ENCODE results near the gene SSX5.
"Not testable (repeated sequence)": the region's sequence is repeated elsewhere in the genome, so short reads cannot be mapped to it uniquely, and the experiment has no call there.

Gene SSX5

GRCh38 chrX:48179691-48180090 is 16.9 kb downstream of the SSX5 start:
- TF ChIP-seq, protein P1, sequence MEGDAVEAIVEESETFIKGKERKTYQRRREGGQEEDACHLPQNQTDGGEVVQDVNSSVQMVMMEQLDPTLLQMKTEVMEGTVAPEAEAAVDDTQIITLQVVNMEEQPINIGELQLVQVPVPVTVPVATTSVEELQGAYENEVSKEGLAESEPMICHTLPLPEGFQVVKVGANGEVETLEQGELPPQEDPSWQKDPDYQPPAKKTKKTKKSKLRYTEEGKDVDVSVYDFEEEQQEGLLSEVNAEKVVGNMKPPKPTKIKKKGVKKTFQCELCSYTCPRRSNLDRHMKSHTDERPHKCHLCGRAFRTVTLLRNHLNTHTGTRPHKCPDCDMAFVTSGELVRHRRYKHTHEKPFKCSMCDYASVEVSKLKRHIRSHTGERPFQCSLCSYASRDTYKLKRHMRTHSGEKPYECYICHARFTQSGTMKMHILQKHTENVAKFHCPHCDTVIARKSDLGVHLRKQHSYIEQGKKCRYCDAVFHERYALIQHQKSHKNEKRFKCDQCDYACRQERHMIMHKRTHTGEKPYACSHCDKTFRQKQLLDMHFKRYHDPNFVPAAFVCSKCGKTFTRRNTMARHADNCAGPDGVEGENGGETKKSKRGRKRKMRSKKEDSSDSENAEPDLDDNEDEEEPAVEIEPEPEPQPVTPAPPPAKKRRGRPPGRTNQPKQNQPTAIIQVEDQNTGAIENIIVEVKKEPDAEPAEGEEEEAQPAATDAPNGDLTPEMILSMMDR (IDR thresholded peaks at IDR 0.05; ENCODE audit: low read depth, low read length), result no peak
- TF ChIP-seq EZH2phosphoT487 (IDR thresholded peaks at IDR 0.05; ENCODE audit: low read depth), result no peak
- H3K27me3 ChIP-seq (ENCODE audit: low read depth, low read length), result no peaks in the 10 kb centered on the region
- H4K20me1 ChIP-seq (ENCODE audit: insufficient read depth, low read length), result no peaks in the 10 kb centered on the region
- no peak overlapping the region for H3K9ac ChIP-seq (ENCODE audit: low read length)
- H3K4me3 ChIP-seq (ENCODE audit: low read length), result no peak overlapping the region
- H3K9me3 ChIP-seq (ENCODE audit: insufficient read depth, low read length), result no peaks in the 10 kb centered on the region
- no peaks in the 10 kb centered on the region for H3K4me1 ChIP-seq (ENCODE audit: low read length)
- no peak overlapping the region for H3K4me2 ChIP-seq (ENCODE audit: low read length)
- H3K79me2 ChIP-seq (ENCODE audit: low read length), result no peaks in the 10 kb centered on the region
- H3K27ac ChIP-seq (ENCODE audit: low read length), result no peak overlapping the region
- no peak overlapping the region for H2AFZ ChIP-seq (ENCODE audit: low read depth, low read length)
- H3K36me3 ChIP-seq (replicated peaks; ENCODE audit: low read depth, low read length), result no peaks in the 10 kb centered on the region

DNA sequence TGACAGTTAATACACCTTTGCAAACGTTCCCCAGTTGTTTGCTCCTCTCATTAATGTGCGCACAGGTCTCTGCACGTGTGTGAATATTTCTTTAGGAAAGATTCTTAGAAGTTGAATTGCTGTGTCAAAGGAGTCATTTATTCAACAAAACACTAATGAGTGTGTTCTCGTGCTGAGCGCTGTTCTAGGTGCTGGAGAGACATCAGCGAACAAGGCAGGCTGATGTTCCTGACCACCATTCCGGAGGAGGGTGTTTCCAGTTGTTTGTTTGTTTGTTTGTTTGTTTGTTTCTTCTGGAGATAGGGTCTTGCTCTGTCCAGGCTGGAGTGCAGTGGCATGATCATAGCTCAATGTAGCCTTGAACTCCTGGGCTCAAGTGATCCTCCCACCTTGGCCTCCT is 30.3 kb downstream of the SSX5 start:
- H3K79me2 ChIP-seq (ENCODE audit: low read length); H3K36me3 ChIP-seq (replicated peaks; ENCODE audit: low read depth, low read length); H3K27me3 ChIP-seq (ENCODE audit: low read depth, low read length); H3K27ac ChIP-seq (ENCODE audit: low read length); H2AFZ ChIP-seq (ENCODE audit: low read depth, low read length); H3K4me2 ChIP-seq (ENCODE audit: low read length); H3K4me3 ChIP-seq (ENCODE audit: low read length); H4K20me1 ChIP-seq (ENCODE audit: insufficient read depth, low read length); H3K9me3 ChIP-seq (ENCODE audit: insufficient read depth, low read length); H3K4me1 ChIP-seq (ENCODE audit: low read length); H3K9ac ChIP-seq (ENCODE audit: low read length): not testable (repeated sequence)

DNA sequence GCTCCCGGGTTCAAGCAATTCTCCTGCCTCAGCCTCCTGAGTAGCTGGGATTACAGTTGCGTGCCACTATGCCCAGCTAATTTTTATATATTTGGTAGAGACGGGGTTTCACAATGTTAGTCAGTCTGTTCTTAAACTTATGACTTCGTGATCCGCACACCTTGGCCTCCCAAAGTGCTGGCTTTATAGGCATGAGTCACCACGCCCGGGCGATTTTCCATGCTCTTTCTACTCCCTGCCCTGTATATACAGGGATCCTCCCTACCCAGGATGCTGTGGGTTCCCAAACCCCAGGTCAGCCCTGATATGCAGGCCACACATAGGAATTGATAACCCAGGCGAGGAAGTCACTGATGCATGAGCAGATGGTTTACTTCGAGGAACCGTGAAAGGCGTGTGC is 31.4 kb downstream of the SSX5 start:
- Histone ChIP-seq H4K20me1 (ENCODE audit: insufficient read depth, low read length) (no peaks in the 10 kb centered on the region), H3K4me3 (ENCODE audit: low read length) (no peak overlapping the region), H3K4me2 (ENCODE audit: low read length) (no peak overlapping the region), H3K9me3 (ENCODE audit: insufficient read depth, low read length) (no peaks in the 10 kb centered on the region), H2AFZ (ENCODE audit: low read depth, low read length) (no peak overlapping the region), H3K27me3 (ENCODE audit: low read depth, low read length) (no peaks in the 10 kb centered on the region), H3K79me2 (ENCODE audit: low read length) (no peaks in the 10 kb centered on the region), H3K36me3 (replicated peaks; ENCODE audit: low read depth, low read length) (no peaks in the 10 kb centered on the region), H3K9ac (ENCODE audit: low read length) (no peak overlapping the region), H3K27ac (ENCODE audit: low read length) (no peak overlapping the region), H3K4me1 (ENCODE audit: low read length) (no peaks in the 10 kb centered on the region)
- TF ChIP-seq EZH2phosphoT487 (IDR thresholded peaks at IDR 0.05; ENCODE audit: low read depth), result no peak
- TF ChIP-seq, protein P1 (IDR thresholded peaks at IDR 0.05; ENCODE audit: low read depth, low read length), result no peak

- Histone ChIP-seq H3K36me3 (replicated peaks; ENCODE audit: low read depth, low read length) (no peaks in the 10 kb centered on the region), H2AFZ (ENCODE audit: low read depth, low read length) (no peak overlapping the region), H3K4me3 (ENCODE audit: low read length) (no peak overlapping the region), H4K20me1 (ENCODE audit: insufficient read depth, low read length) (no peaks in the 10 kb centered on the region), H3K27me3 (ENCODE audit: low read depth, low read length) (no peaks in the 10 kb centered on the region), H3K9ac (ENCODE audit: low read length) (no peak overlapping the region), H3K9me3 (ENCODE audit: insufficient read depth, low read length) (no peaks in the 10 kb centered on the region), H3K79me2 (ENCODE audit: low read length) (no peaks in the 10 kb centered on the region), H3K4me1 (ENCODE audit: low read length) (no peaks in the 10 kb centered on the region), H3K27ac (ENCODE audit: low read length) (no peak overlapping the region), H3K4me2 (ENCODE audit: low read length) (no peak overlapping the region)
- TF ChIP-seq EZH2phosphoT487 (IDR thresholded peaks at IDR 0.05; ENCODE audit: low read depth), result no peak
- TF ChIP-seq, protein P1 (IDR thresholded peaks at IDR 0.05; ENCODE audit: low read depth, low read length), result no peak
Observed at GRCh38 chrX:48156014-48156413, 40.6 kb downstream of the SSX5 start.

GRCh38 chrX:48154796-48155195 is 41.8 kb downstream of the SSX5 start:
- H3K36me3 ChIP-seq (replicated peaks; ENCODE audit: low read depth, low read length), result no peaks in the 10 kb centered on the region
- no peaks in the 10 kb centered on the region for H3K79me2 ChIP-seq (ENCODE audit: low read length)
- H3K9ac ChIP-seq (ENCODE audit: low read length), result no peak overlapping the region
- no peaks in the 10 kb centered on the region for H3K27me3 ChIP-seq (ENCODE audit: low read depth, low read length)
- H4K20me1 ChIP-seq (ENCODE audit: insufficient read depth, low read length), result no peaks in the 10 kb centered on the region
- no peaks in the 10 kb centered on the region for H3K4me1 ChIP-seq (ENCODE audit: low read length)
- no peak for TF ChIP-seq EZH2phosphoT487 (IDR thresholded peaks at IDR 0.05; ENCODE audit: low read depth)
- TF ChIP-seq, protein P1 (IDR thresholded peaks at IDR 0.05; ENCODE audit: low read depth, low read length), result no peak
- H3K27ac ChIP-seq (ENCODE audit: low read length), result no peak overlapping the region
- no peaks in the 10 kb centered on the region for H3K9me3 ChIP-seq (ENCODE audit: insufficient read depth, low read length)
- H3K4me2 ChIP-seq (ENCODE audit: low read length), result no peak overlapping the region
- H3K4me3 ChIP-seq (ENCODE audit: low read length), result no peak overlapping the region
- H2AFZ ChIP-seq (ENCODE audit: low read depth, low read length), result no peak overlapping the region
